GM12801 (cell line): ENCODE measurements around the gene LYPD4.

Experiments
- CTCF ChIP-seq: IDR thresholded peaks from one replicate; pipeline ENCODE4 v1.5.1; 2011; ENCODE audit warnings: control low read depth; ENCODE audit not compliant: insufficient read length; ENCODE audit errors: extremely low read depth

LYPD4 gene

DNA sequence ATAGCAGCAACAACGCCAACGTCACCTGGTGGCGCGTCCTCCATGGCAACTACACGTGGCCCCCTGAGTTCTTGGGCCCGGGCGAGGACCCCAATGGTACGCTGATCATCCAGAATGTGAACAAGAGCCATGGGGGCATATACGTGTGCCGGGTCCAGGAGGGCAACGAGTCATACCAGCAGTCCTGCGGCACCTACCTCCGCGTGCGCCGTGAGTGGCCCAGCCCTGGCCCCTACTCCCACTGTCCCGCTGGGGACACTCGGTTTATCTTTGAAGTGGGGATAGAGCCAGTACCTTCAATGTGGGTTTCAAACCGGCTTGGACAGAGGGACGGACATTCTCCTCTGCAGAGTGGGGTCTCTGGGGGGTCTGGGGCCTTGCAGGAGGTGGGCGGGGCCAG lies 34.6 kb upstream of the LYPD4 start:
- no peak for TF ChIP-seq CTCF

DNA sequence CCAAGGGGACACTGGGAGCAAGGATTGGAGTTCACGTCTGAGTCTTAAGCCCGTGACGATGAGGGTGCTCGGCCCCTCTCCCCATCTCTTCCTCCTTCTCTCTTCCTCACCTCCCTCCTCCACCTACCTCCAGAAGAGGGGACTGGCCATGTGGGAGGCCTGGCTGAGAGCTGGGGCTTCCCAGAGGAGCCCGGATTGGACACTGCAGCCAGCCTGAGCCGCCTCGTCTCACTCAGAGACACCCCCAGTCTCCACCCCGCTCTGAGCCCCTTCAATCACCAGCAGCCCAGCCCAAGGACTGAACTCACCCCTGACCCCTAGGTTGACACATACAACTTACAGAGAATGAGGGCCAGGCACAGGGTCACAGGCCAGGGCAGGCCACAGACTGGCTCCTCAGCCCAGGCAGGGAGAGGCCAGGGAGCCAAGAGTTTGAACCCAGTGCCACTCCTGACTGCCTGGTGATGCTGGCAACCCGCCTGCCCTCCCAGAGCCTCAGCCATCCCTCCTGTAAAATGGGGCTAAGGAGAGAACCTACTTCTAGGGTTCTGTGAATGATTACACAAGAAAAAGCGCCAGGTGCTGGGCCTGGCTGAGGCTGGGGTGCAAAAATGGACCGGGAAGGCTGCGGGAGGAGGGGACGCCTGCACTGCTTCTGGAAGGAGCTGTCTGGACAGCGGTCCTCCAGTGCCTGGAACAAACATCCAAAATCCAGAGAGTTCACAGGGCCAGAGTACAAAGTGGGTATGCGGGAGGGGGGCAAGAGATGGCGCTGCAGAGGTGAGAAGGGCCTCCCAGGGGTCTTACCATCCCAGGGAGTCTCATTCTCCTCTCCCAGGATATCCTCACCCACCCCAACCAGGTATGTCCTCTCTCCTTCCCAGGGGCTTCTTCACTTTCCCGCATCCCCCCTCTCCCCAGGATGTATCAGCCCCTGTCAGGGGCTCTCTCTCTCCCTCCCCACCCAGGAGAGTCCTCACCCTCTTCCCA lies 33.7 kb upstream of the LYPD4 start:
- no peak for TF ChIP-seq CTCF

- no peak for TF ChIP-seq CTCF
These were observed 32.7 kb upstream of the LYPD4 start, which contains the start of gene CD79A for GRCh38 chr19:41876847-41877832. Gene CD79A (plus strand): TSS chr19:41877279. CDS start chr19:41877305, 26 bp downstream.

DNA sequence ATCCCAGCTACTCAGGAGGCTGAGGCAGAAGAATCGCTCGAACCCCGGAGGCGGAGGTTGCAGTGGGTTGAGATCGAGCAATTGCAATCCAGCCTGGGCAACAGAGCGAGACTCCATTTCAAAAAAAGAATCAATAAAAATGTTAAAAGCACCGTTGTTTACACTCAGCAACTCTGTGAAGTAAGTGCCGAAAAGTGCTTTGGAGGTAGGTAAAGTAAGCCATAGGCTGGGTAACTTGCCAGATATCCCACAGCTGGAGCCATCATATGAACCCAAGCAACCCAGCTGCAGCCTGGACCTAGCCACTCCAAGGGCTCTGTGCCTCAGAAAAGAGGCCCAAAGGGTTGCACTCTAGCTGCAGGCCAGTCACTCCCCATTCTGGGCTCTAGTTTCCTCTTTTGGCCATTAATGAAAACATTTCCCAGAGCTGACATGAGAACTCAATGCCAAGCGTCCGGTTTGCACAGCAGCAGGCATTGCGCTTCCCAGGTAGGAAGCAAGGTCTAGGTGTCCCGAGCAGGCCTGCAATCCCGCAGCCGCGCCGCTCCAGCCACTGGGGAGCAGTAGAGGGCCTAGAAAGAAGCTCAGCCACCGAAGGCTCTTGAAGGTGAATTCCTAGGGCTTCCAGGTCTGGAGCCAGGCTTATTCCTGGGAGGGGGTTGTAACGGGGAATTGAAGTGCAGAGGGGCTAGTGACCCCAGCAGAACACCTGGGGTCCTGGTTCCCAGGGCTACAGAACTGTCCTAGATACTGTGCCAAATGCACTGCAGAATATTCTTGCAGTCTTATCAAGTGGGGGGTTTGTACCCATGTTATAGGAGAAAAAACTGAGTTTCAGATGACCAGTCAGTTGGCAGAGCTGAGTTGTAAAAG lies 28.5 kb upstream of the LYPD4 start:
- TF ChIP-seq CTCF, result no peak

DNA sequence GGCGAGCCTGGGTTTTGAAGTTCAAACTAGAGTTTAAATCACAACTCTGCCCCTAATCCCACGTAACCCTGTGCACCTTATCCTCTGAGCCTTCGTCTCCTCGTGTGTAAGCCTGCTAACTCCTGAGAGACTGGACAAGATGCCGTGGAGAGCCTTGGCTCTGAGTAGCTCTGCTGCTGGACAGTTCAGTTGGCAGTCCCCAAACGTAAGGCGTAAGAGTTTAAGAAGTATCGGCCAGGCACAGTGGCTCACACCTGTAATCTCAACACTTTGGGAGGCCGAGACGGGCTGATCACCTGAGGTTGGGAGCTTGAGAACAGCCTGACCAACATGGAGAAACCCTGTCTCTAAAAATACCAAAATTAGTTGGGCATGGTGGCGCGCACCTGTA lies 27.9 kb upstream of the LYPD4 start:
- TF ChIP-seq CTCF, result no peak

GRCh38 chr19:41871573-41872383 lies 27.3 kb upstream of the LYPD4 start:
- no peak for TF ChIP-seq CTCF
